HG02798 (cell line): Measurements from ENCODE around the gene ZNF496.
"Not testable (repeated sequence)": the region's sequence is repeated elsewhere in the genome, so short reads cannot be mapped to it uniquely, and the experiment has no call there.

Experiments
- ATAC-seq: cut with Tn5 transposase; IDR thresholded peaks from one replicate; pipeline ENCODE4 v1.9.1; 2021; ENCODE audit warnings: mild to moderate bottlenecking; ENCODE audit not compliant: unreplicated experiment, poor library complexity

The ZNF496 gene

GRCh38 chr1:247255772-247256171 is 75.9 kb downstream of the ZNF496 start, which contains the start of gene VN1R5:
VN1R5 (plus strand) TSS chr1:247256072.
- not testable (repeated sequence) for ATAC-seq

DNA sequence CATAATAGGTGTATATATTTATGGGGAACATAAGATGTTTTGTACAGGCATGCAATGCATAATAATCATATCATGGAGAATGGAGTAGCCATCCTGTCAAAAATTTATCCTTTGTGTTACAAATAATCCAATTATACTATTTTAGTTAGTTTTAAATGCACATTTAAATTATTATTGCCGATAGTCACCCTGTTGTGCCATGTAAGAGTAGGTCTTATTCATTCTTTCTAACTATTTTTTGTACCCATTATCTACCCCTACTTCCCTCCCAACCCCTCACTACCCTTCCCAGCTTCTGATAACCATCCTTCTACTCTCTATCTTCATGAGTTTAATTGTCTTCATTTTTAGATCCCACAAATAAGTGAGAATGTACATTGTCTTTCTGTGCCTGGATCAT is 84.1 kb downstream of the ZNF496 start:
- no peak for ATAC-seq
